HepG2 (cell line): ENCODE measurements around the gene UMPS. TPM values are rescaled to one million over a fixed set of nuclear protein-coding genes. Genes with fewer than 3 reads are reported as not detected.

Experiments
- ATAC-seq: fragments of 200-7000 bp; cut with Tn5 transposase; 3 replicates; pipeline ENCODE4 v1.9.1; 2020; ENCODE audit warnings: mild to moderate bottlenecking, moderate library complexity
- BruUV-seq: library from RNA; stranded (reverse); fragments of 400-500 nt; replicated peaks from 2 replicates; lab custom pipeline; 2021; lab: Mats Ljungman, UMichigan
- CTCF ChIA-PET: fragments of 300-600 bp; formaldehyde crosslinking; extraction: SDS; loops from one replicate; lab custom pipeline; 2021; ENCODE audit warnings: low total read pairs, inconsistent platforms, low intra/inter-chr PET ratio; lab: Yijun Ruan, JAX
- POLR2A ChIA-PET: fragments of 350-600 bp; sonication (Branson Sonifier 250); formaldehyde crosslinking; loops from one replicate; lab custom pipeline; 2020; ENCODE audit warnings: antibody characterized with exemption, inconsistent platforms; lab: Yijun Ruan, JAX
- DNase-seq: peaks from one replicate; pipeline ENCODE4 v3.0.0-alpha.2; 2015; ENCODE audit warnings: low spot score
- FAIRE-seq: peaks from 3 replicates; lab custom pipeline; 2011; peaks lifted over from hg19 to GRCh38; lab: Jason Lieb, UNC
- H2AFZ ChIP-seq: one replicate; pipeline ENCODE4 v1.6.1; 2011; ENCODE audit warnings: low read length, inconsistent platforms
- H3K27ac ChIP-seq: fragments of 300-600 bp; 3 replicates; pipeline ENCODE4 v1.8.0; 2011; ENCODE audit warnings: mixed run types, mild to moderate bottlenecking, mixed read lengths, low read length, inconsistent platforms; ENCODE audit not compliant: insufficient read depth; ENCODE audit errors: extremely low read length
- H3K27me3 ChIP-seq, 2 experiments: fragments of 200-600 bp in 1 of 2; 2 replicates in 1 of 2; 3 replicates in 1 of 2; pipeline versions ENCODE4 v1.6.0 to v1.8.0; 2011; ENCODE audit warnings: low read length in 2 of 2, mild to moderate bottlenecking in 2 of 2, moderate library complexity in 2 of 2, inconsistent platforms in 1 of 2; ENCODE audit not compliant: insufficient read depth in 2 of 2, control insufficient read depth in 1 of 2
- H3K36me3 ChIP-seq, 2 experiments: fragments of 200-600 bp in 1 of 2; replicated peaks in 1 of 2; 2 replicates in 1 of 2; 3 replicates in 1 of 2; pipeline versions ENCODE4 v1.5.1 to v1.8.0; 2011; ENCODE audit warnings: low read length in 2 of 2, inconsistent platforms in 1 of 2; ENCODE audit not compliant: insufficient read depth in 2 of 2, control insufficient read depth in 1 of 2
- H3K4me1 ChIP-seq: 2 replicates; pipeline ENCODE4 v1.5.1; 2012; ENCODE audit warnings: low read length, inconsistent platforms; ENCODE audit not compliant: insufficient read depth
- H3K4me2 ChIP-seq: 2 replicates; pipeline ENCODE4 v1.6.0; 2011; ENCODE audit warnings: low read depth, low read length, inconsistent platforms
- H3K4me3 ChIP-seq, 3 experiments: fragments of 200-600 bp in 1 of 3; sonication (generic), shearing (Covaris generic) in 1 of 3; replicated peaks in 1 of 3; 2 replicates each; pipeline ENCODE4 v1.5.1; 2011 to 2016; ENCODE audit warnings: low read length in 3 of 3, inconsistent platforms in 2 of 3, low read depth in 2 of 3, mild to moderate bottlenecking in 2 of 3, control low read depth in 1 of 3, mixed read lengths in 1 of 3; ENCODE audit not compliant: insufficient read depth in 1 of 3
- H3K79me2 ChIP-seq: one replicate; pipeline ENCODE4 v1.6.1; 2011; ENCODE audit warnings: low read length, inconsistent platforms; ENCODE audit not compliant: insufficient read depth
- H3K9ac ChIP-seq: 2 replicates; pipeline ENCODE4 v1.6.0; 2011; ENCODE audit warnings: mild to moderate bottlenecking, low read depth, low read length, inconsistent platforms; ENCODE audit not compliant: insufficient read depth
- H3K9me3 ChIP-seq: 2 replicates; pipeline ENCODE4 v1.5.1; 2012; ENCODE audit warnings: mild to moderate bottlenecking, low read length
- H4K20me1 ChIP-seq: 2 replicates; pipeline ENCODE4 v1.6.0; 2011; ENCODE audit warnings: inconsistent platforms, mild to moderate bottlenecking, low read length, moderate library complexity; ENCODE audit not compliant: insufficient read depth
- ZHX1 ChIP-seq: sonication (generic); formaldehyde crosslinking; IDR thresholded peaks from 2 replicates; pipeline ENCODE4 v1.8.1; 2022; ENCODE audit warnings: low read depth, mild to moderate bottlenecking, missing genetic modification reagents
- ZNF501 ChIP-seq: sonication (generic); formaldehyde crosslinking; IDR thresholded peaks from 2 replicates; pipeline ENCODE4 v1.5.1; 2020; ENCODE audit warnings: mild to moderate bottlenecking, moderate library complexity, missing genetic modification reagents
- ZNF510 ChIP-seq: sonication (generic); formaldehyde crosslinking; IDR thresholded peaks from 2 replicates; pipeline ENCODE4 v1.4.0; 2020; ENCODE audit warnings: low read depth, mild to moderate bottlenecking, missing genetic modification reagents
- WGBS: methylation state at CpG from one replicate; pipeline ENCODE4 v1.1.6; 2017; ENCODE audit warnings: low lambda C conversion rate; 5-methylcytosine and 5-hydroxymethylcytosine counted together
- in situ Hi-C: cut with HindIII; loops from 2 replicates; pipeline ENCODE4 v1.10.0; 2017; ENCODE audit warnings: low pct_unique_long_range_greater_than_20kb; ENCODE audit not compliant: extremely low pct_ligation_motif_present
- intact Hi-C: fragments of 100-400 bp; cut with micrococcal nuclease; formaldehyde crosslinking; loops from one replicate; pipeline ENCODE4 v1.10.0; 2022; ENCODE audit not compliant: unreplicated experiment
- polyA plus RNA-seq, 8 experiments: library from polyadenylated mRNA; depleted of rRNA in 3 of 8; stranded (reverse) in 7 of 8; unstranded in 1 of 8; fragments of >200 nt; fragmentation: Illumina TruSeq in 4 of 8; extraction: Trizol in 4 of 8; gene quantifications; 2 replicates each; pipeline versions ENCODE4 v1.2.1 to v1.2.3, GENCODE V29; 2011 to 2016; ENCODE audit warnings: low read depth in 4 of 8, missing spikeins in 1 of 8, mixed read lengths in 1 of 8; ENCODE audit not compliant: insufficient read depth in 1 of 8
- total RNA-seq, 5 experiments: library from RNA; depleted of rRNA; stranded (reverse); fragments of >200 nt; fragmentation: Illumina TruSeq; extraction: Trizol; gene quantifications; 2 replicates each; pipeline ENCODE4 v1.2.3, GENCODE V29; 2016; ENCODE audit warnings: low read depth in 1 of 5

The UMPS gene
- total and polyA plus RNA-seq, 2 of the 13 experiments (the other 11 are each of a cell fraction or from before 2014, with no cell fraction given) = 52.7 to 74.2 TPM

DNA sequence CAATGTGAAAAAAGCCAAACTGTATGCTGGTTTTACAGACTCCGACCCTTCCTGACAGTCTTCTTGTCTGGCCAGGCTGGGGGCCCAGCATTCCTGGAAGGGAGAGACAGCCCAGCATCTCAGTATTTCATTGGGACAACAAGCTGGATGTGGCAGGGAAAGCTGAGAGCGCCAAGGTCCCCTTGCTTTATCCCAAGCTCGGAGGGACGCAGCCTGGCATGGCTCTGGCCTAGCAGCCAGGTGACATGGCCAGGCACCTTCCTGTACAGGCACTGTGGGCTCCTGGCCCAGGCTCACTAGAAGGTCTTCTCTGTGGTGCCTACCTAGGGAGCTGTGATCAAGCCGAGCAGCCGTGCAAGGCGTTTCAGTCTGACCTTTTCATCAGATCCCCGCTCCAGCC is 33.0 kb downstream of the UMPS start:
- WGBS = 100% methylated on average over 4 of the region's 8 CpGs
- Histone ChIP-seq H3K4me3 (no peak overlapping the region), H3K9me3 (no peaks in the 10 kb centered on the region), H3K27me3 (no peaks in the 10 kb centered on the region), H2AFZ (no peak overlapping the region), H3K36me3 (peaks cover 36 to 51% of the 10 kb centered on the region in 2 experiments)
- BruUV-seq = no TSS peak
- ATAC-seq (no peak), FAIRE-seq (no peak)
- in situ Hi-C loops (loop anchor here (5.0 to 25.0 kb wide), 2 partner anchors 139 to 399 kb away; no protein-coding TSS in a partner anchor), intact Hi-C loops (loop anchor here (5.0 kb wide), 1 partner anchor 124 kb away; the partner anchor contains the start of gene ITGB5)
- CTCF ChIA-PET = no interaction called here
- no peak for TF ChIP-seq ZNF501 (CRISPR knock-in tag)
- no peak for TF ChIP-seq ZHX1
- TF ChIP-seq ZNF510 = no peak
- TF ChIP-seq, all 625 proteins: peak for 0
- Histone ChIP-seq H3K4me1 (peaks cover 23% of the 10 kb centered on the region), H3K27ac (no peak overlapping the region), H4K20me1 (no peaks in the 10 kb centered on the region), H3K4me2 (no peak overlapping the region), H3K9ac (no peak overlapping the region), H3K79me2 (no peaks in the 10 kb centered on the region)
- POLR2A ChIA-PET = interaction anchor here (1.0 to 3.0 kb wide), 2 partner anchors 33 to 138 kb away, joined by 3 to 20 read pairs; partner anchors contain the start of gene UMPS
- no peak for DNase-seq
